Lung (tissue), 12 donors: Measurements from ENCODE around the gene IL1B. TPM values are rescaled to one million over a fixed set of nuclear protein-coding genes. Genes with fewer than 3 reads are reported as not detected.

Experiments used
- ATAC-seq: fragments of 200-7000 bp; cut with Tn5 transposase; one replicate; pipeline ENCODE4 v1.9.1; 2020; ENCODE audit warnings: moderate number of reproducible peaks; ENCODE audit not compliant: insufficient read depth, low FRiP score
- DNase-seq, 3 donors: peaks; one replicate each; pipeline ENCODE4 v3.0.0-alpha.2; 2013 to 2017
- H3K27ac ChIP-seq, 2 donors: one replicate each; pipeline ENCODE4 v1.5.1; 2013; ENCODE audit warnings: mild to moderate bottlenecking in 2 of 2, moderate library complexity in 2 of 2, control low read depth in 1 of 2, inconsistent platforms in 1 of 2, low read depth in 1 of 2, low read length in 1 of 2
- H3K27me3 ChIP-seq, 3 donors: one replicate each; pipeline ENCODE4 v1.5.1; 2013; ENCODE audit warnings: low read length in 2 of 3; ENCODE audit not compliant: control insufficient read depth in 3 of 3, insufficient read depth in 3 of 3
- H3K36me3 ChIP-seq, 4 donors: one replicate each; pipeline ENCODE4 v1.5.1; 2013; ENCODE audit warnings: low read length in 4 of 4, mild to moderate bottlenecking in 1 of 4, moderate library complexity in 1 of 4; ENCODE audit not compliant: control insufficient read depth in 4 of 4, insufficient read depth in 4 of 4
- H3K4me1 ChIP-seq, 5 donors: one replicate each; pipeline ENCODE4 v1.5.1; 2013; ENCODE audit warnings: low read length in 5 of 5, mild to moderate bottlenecking in 2 of 5, moderate library complexity in 1 of 5; ENCODE audit not compliant: control insufficient read depth in 5 of 5, insufficient read depth in 5 of 5
- H3K4me3 ChIP-seq: one replicate; pipeline ENCODE4 v1.5.1; 2013; ENCODE audit warnings: mild to moderate bottlenecking, control low read depth, moderate library complexity
- H3K9ac ChIP-seq, 2 donors: one replicate each; pipeline ENCODE4 v1.5.1; 2013; ENCODE audit warnings: low read length in 2 of 2, control low read depth in 1 of 2; ENCODE audit not compliant: insufficient read depth in 1 of 2
- H3K9me3 ChIP-seq, 4 donors: one replicate each; pipeline ENCODE4 v1.5.1; 2013; ENCODE audit warnings: low read length in 3 of 4, mild to moderate bottlenecking in 1 of 4, moderate library complexity in 1 of 4; ENCODE audit not compliant: control insufficient read depth in 4 of 4, insufficient read depth in 3 of 4
- WGBS, 2 donors: extraction: QIAGEN DNeasy Blood & Tissue Kit; methylation state at CpG; one replicate each; pipeline ENCODE4 v1.1.7; 2013; 5-methylcytosine and 5-hydroxymethylcytosine counted together
- polyA plus RNA-seq, 2 donors: library from polyadenylated mRNA; stranded (reverse); fragments of 200-250 nt; gene quantifications; one replicate each; pipeline ENCODE4 v1.2.1, GENCODE V29; 2013
- total RNA-seq, 2 donors: library from RNA; depleted of rRNA in 1 of 2; stranded (reverse); fragments of >200 nt in 1 of 2; gene quantifications; one replicate each; pipeline ENCODE4 v1.2.1, GENCODE V29; 2014 to 2021
- TF ChIP-seq, protein P1 (sequence below): IDR thresholded peaks from 2 replicates; pipeline ENCODE4 v1.5.1; 2012; ENCODE audit warnings: mild to moderate bottlenecking; ENCODE audit errors: control extremely low read depth, extremely low read depth
- donor health status: control.
- donor health status: control.
- donor health status: Bipolar disorder and iron deficiency.
- donor health status: healthy.
- donor health status: DM: yes; HTN: yes; CAD: no.

Gene IL1B
- total and polyA plus RNA-seq, 4 donors = 3.8 to 482 (median 13.2) TPM

DNA sequence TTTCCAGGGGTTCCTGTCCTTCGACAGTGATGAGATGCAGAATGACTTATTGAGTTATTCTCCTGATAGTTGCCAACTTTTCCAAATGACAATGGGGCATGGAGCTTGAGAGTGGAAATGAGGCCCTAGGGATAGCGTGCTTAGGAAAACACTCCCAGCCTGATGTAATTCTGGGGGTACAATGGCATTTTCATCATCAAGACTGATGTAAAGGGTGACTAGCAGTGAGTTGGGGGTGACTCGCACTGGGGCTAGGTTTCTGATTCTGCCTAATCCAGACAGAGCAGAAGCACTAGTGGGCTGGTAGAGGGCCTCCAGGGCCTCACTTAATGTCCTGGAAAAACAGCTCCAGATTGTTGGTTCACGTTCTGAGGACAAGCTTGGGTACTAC lies 40.4 kb upstream of the IL1B start:
- Histone ChIP-seq H3K9ac (no peak overlapping the region), H3K4me1 (no peaks in the 10 kb centered on the region), H3K27me3 (no peaks in the 10 kb centered on the region), H3K9me3 (no peaks in the 10 kb centered on the region), H3K36me3 (no peaks in the 10 kb centered on the region), H3K4me3 (no peak overlapping the region), H3K27ac (no peak overlapping the region)
- DNase-seq = no peak
- no peak for ATAC-seq
- 91 to 92% methylated on average over 4 of the region's 4 CpGs for WGBS, 2 donors
- TF ChIP-seq, protein P1, sequence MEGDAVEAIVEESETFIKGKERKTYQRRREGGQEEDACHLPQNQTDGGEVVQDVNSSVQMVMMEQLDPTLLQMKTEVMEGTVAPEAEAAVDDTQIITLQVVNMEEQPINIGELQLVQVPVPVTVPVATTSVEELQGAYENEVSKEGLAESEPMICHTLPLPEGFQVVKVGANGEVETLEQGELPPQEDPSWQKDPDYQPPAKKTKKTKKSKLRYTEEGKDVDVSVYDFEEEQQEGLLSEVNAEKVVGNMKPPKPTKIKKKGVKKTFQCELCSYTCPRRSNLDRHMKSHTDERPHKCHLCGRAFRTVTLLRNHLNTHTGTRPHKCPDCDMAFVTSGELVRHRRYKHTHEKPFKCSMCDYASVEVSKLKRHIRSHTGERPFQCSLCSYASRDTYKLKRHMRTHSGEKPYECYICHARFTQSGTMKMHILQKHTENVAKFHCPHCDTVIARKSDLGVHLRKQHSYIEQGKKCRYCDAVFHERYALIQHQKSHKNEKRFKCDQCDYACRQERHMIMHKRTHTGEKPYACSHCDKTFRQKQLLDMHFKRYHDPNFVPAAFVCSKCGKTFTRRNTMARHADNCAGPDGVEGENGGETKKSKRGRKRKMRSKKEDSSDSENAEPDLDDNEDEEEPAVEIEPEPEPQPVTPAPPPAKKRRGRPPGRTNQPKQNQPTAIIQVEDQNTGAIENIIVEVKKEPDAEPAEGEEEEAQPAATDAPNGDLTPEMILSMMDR = no peak

DNA sequence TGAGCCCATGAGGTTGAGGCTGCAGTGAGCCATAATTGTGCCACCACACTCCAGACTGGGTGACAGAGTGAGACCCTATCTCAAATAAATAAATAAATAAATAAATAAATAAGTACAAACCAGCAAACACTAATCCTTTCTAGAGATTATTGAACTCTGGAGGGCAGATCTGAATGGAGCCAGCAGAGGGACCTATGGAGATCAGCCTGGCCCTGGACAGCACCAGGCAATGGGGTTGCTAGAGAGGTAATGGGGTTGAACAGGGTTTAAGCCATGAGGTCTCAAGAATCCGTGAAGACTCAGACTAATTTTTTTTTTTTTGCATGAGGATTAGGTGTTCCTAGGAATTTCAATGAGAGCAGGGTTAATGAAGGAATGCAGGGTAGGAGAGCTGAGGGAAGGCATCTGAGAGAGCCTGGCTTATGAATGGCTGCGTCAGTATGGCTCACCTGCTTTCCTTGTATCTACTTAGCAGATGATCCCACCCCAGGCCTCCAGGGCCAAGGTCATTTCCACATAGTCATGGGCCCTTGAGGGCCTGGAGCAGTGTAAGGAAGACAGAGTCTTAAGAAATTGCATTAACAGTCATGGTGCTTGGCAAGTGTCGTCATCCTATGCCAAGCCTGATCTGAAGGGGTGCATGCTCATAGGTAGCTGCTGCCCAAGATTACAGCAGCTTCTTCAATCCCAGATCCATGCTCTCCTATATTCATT lies 39.8 kb upstream of the IL1B start:
- Histone ChIP-seq H3K27me3 (no peaks in the 10 kb centered on the region), H3K4me1 (no peaks in the 10 kb centered on the region), H3K4me3 (no peak overlapping the region), H3K9ac (no peak overlapping the region), H3K27ac (no peak overlapping the region), H3K9me3 (no peaks in the 10 kb centered on the region), H3K36me3 (no peaks in the 10 kb centered on the region)
- DNase-seq = no peak
- no peak for ATAC-seq
- TF ChIP-seq, protein P1 = no peak
- WGBS, 2 donors = 94 to 97% methylated on average over 3 of the region's 3 CpGs

DNA sequence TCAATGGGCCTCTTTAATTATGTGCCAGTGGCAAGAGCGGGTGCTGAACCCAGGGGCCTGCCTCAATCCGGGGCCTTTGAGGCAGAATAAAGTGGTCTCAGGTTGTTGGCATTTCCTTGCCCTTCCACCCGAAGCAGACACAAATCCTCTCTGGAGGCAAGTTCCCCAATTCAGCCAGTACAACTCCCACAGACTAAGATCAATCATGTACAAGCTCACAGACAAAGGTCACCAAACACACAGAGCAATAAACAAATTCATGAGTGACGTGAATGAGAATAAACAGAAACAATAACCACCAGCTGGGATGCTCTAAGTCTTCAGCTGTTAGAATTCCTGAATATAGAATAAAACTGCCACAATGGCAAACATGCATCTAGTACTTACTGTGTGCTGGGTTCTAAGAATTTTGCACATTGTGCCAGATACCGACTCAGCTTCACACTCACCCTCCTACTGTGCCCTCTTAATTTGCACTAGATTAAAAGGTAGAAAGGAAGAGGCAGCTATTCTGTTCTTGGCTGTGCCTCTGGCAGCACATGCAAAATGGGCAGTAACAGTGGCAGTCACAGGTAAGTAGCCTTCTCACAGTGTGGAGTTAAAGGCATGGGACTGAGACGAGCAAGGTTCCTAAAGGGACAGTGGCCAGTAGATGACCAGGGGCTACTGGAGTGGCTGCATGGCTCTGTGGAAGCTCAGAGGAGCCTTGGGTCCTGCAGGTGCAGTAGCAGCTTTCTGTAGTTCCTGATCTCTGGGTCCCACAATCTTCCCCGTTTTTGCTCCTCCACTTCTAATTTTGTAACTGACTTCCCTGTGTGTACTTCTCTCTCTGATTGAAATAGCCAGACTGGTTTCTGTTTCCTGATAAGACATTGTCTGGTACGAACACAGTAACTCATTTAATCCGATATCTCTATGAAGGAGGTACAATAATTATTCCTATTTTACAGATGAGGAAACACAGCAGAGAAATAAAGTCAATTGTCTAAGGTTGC lies 34.6 kb upstream of the IL1B start:
- Histone ChIP-seq H3K9ac (no peak overlapping the region), H3K27ac (peak overlapping the region in 1 of 2 donors; percentile 20), H3K4me1 (peaks cover 0 to 11% (median 2%) of the 10 kb centered on the region in 5 donors), H3K36me3 (no peaks in the 10 kb centered on the region), H3K27me3 (no peaks in the 10 kb centered on the region), H3K9me3 (no peaks in the 10 kb centered on the region), H3K4me3 (peak overlapping the region; percentile 6)
- TF ChIP-seq, protein P1 = no peak
- no peak for ATAC-seq
- peak in 1 of 3 donors; percentile 8 for DNase-seq
- WGBS, 2 donors = 43 to 50% methylated on average over 9 of the region's 9 CpGs
